Pancreas (tissue), 10 donors: ENCODE measurements around the gene AURKAIP1. TPM values are rescaled to one million over a fixed set of nuclear protein-coding genes. Genes with fewer than 3 reads are reported as not detected.
"Not testable (repeated sequence)": the region's sequence is repeated elsewhere in the genome, so short reads cannot be mapped to it uniquely, and the experiment has no call there.

ENCODE experiments used
- ATAC-seq, 4 donors: fragments of 200-7000 bp; cut with Tn5 transposase; one replicate each; pipeline versions ENCODE4 v1.8.0 to v1.9.1; 2020; ENCODE audit warnings: mild to moderate bottlenecking in 4 of 4, moderate library complexity in 4 of 4
- DNase-seq, 6 donors: peaks; one replicate each; pipeline ENCODE4 v3.0.0-alpha.2; 2020
- FAIRE-seq: peaks from 2 replicates; lab custom pipeline; 2012; peaks lifted over from hg19 to GRCh38; lab: Jason Lieb, UNC
- H3K27ac ChIP-seq, 4 donors: fragments of 200-600 bp; sonication (generic); 1 replicate in 3 of 4; 2 replicates in 1 of 4; pipeline versions ENCODE4 v1.5.0 to v1.8.0; 2020
- H3K27me3 ChIP-seq, 4 donors: fragments of 200-600 bp; one replicate each; pipeline ENCODE4 v1.8.0; 2021
- H3K36me3 ChIP-seq, 3 donors: fragments of 200-600 bp; sonication (generic) in 1 of 3; one replicate each; pipeline versions ENCODE4 v1.5.0 to v1.8.0; 2020 to 2021
- H3K4me1 ChIP-seq, 3 donors: fragments of 200-600 bp; one replicate each; pipeline ENCODE4 v1.8.0; 2021
- H3K4me3 ChIP-seq, 4 donors: fragments of 200-600 bp; sonication (generic) in 2 of 4; one replicate each; pipeline versions ENCODE4 v1.5.0 to v1.8.0; 2020 to 2021
- H3K9me3 ChIP-seq, 4 donors: fragments of 200-600 bp; one replicate each; pipeline ENCODE4 v1.8.0; 2021
- WGBS, 2 donors: extraction: QIAGEN DNeasy Blood & Tissue Kit; methylation state at CpG; one replicate each; pipeline ENCODE4 v1.1.7; 2013; 5-methylcytosine and 5-hydroxymethylcytosine counted together
- intact Hi-C, 3 donors: fragments of 100-400 bp; cut with DNase I; formaldehyde crosslinking; loops; one replicate each; pipeline versions ENCODE4 v1.11.1 to v1.14.2; 2022
- polyA plus RNA-seq, 2 donors: library from polyadenylated mRNA; stranded (reverse); fragments of 200-250 nt; gene quantifications; one replicate each; pipeline ENCODE4 v1.2.3, GENCODE V29; 2013
- total RNA-seq, 6 donors: library from RNA; stranded (reverse); fragmentation: NEBNext Ultra II Directional in 4 of 6; extraction: Animal tissue kit (Norgen Biotek cat#: 25700) in 4 of 6; gene quantifications; one replicate each; pipeline versions ENCODE4 v1.2.1 to v1.2.4, GENCODE V29; 2021 to 2023
- TF ChIP-seq, protein P1 (sequence below), 4 donors: fragments of 200-600 bp; sonication (generic) in 3 of 4; IDR thresholded peaks; one replicate each; pipeline versions ENCODE4 v1.5.0 to v1.8.0; 2021; ENCODE audit warnings: antibody characterized with exemption in 4 of 4
- donor health status: healthy with polysubstance abuse.
- donor health status: DM: no; HTN: no; CAD: no; lungs with moderate emphysema.
- donor health status: DM: no; HTN: no; CAD: no.
- donor health status: control.
- donor health status: control.
- donor health status: Bipolar disorder and iron deficiency.
- donor health status: DM: yes; HTN: yes; CAD: no.
- donor health status: DM: no; HTN: no; CAD: no.
- donor health status: DM: no; HTN: no; CAD: no.
- donor health status: DM: yes; HTN: yes; CAD: no.

Gene AURKAIP1
- total and polyA plus RNA-seq, 8 donors = 52.8 to 161 (median 64.9) TPM

DNA sequence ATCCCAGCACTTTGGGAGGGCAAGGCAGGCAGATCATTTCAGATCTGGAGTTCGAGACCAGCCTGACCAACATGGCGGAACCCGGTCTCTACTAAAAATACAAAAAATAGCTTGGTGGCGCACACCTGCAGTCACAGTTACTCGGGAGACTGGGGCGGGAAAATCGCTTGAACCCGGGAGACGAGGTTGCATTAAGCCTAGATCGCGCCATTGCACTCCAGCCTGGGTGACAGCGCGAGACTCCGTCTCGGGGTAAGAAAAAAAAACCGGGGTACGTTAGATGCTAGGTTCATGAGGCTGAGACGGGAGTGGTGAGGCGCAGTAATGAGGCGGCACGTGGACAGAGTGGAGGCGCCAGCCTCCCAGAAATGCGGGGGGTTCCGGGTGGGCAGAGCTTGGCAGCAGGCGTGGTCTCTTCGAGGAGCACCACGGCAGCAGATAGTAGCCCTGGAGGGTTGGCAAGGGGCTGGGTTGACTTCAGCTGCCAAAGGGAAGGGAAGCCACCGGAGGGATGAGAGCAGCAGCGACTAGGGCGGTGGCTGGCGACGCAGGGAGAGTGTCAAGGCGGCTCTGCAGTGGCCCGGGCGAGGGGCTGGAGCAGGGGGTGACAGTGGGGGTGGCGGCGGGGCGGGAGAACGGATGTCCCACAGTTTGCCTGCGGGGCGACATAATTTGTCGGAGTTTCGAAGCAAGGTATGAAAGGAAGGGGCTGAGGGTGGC lies 31.3 kb upstream of the AURKAIP1 start:
- Histone ChIP-seq H3K4me1 (peaks cover 14 to 20% (median 15%) of the 10 kb centered on the region in 3 donors), H3K36me3 (peaks cover 0 to 14% (median 13%) of the 10 kb centered on the region in 3 donors), H3K9me3 (no peaks in the 10 kb centered on the region), H3K4me3 (peak overlapping the region; percentile 84 to 99 (median 98)), H3K27ac (peak overlapping the region in 2 of 4 donors; percentile 66 to 69), H3K27me3 (no peaks in the 10 kb centered on the region)
- 33 to 39% methylated on average over 43 of the region's 43 CpGs for WGBS, 2 donors
- TF ChIP-seq, protein P1, sequence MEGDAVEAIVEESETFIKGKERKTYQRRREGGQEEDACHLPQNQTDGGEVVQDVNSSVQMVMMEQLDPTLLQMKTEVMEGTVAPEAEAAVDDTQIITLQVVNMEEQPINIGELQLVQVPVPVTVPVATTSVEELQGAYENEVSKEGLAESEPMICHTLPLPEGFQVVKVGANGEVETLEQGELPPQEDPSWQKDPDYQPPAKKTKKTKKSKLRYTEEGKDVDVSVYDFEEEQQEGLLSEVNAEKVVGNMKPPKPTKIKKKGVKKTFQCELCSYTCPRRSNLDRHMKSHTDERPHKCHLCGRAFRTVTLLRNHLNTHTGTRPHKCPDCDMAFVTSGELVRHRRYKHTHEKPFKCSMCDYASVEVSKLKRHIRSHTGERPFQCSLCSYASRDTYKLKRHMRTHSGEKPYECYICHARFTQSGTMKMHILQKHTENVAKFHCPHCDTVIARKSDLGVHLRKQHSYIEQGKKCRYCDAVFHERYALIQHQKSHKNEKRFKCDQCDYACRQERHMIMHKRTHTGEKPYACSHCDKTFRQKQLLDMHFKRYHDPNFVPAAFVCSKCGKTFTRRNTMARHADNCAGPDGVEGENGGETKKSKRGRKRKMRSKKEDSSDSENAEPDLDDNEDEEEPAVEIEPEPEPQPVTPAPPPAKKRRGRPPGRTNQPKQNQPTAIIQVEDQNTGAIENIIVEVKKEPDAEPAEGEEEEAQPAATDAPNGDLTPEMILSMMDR (IDR thresholded peaks at IDR 0.05) = no peak
- peak in 2 of 6 donors; percentile 13 to 61 for DNase-seq
- intact Hi-C loops = no loop called here
- ATAC-seq = peak in 1 of 4 donors; percentile 1
- no peak for FAIRE-seq

DNA sequence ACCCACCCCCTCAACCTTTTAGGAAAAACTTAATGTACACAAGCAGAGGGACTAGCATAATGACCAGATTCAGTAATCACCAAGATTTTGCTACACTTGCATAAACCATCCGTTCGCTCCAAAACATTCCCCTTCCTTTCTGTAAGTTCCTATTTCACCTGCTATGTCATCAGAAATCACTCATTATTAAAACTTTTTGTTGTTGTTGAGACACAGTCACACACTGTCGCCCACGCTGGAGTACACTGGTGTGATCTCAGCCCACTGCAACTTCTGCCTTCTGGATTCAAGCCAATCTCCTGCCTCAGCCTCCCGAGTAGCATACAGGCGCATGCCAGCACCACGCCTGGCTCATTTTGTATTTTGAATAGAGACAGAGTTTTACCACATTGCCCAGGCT lies 28.6 kb upstream of the AURKAIP1 start:
- peaks cover 15 to 29% (median 23%) of the 10 kb centered on the region in 3 donors for H3K4me1 ChIP-seq
- intact Hi-C loops = loop anchor here in 2 of 3 donors (5.0 kb wide), 2 partner anchors 34 to 39 kb away; partner anchors contain the start of gene VWA1 (in 1 of the 2)
- no peak for FAIRE-seq

DNA sequence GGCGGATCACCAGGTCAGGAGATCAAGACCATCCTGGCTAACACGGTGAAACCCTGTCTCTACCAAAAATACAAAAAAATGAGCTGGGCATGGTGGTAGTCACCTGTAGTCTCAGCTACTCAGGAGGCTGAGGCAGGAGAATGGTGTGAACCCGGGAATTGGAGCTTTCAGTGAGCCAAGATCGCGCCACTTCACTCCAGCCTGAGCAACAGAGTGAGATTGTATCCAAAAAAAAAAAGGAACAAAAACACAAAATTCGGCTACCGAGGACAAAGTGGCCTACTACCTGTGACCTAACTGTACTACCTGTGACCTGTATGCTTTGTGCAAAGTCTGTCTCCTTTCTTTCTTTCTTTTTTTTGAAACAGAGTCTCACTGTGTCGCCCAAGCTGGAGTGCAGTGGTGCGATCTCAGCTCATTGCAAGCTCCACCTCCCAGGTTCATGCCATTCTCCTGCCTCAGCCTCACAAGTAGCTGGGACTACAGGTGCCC lies 27.9 kb upstream of the AURKAIP1 start:
- not testable (repeated sequence) for H3K27me3 ChIP-seq, H3K27ac ChIP-seq, FAIRE-seq, DNase-seq, ATAC-seq, H3K4me3 ChIP-seq, H3K9me3 ChIP-seq
- intact Hi-C loops = loop anchor here in 2 of 3 donors (5.0 kb wide), 2 partner anchors 34 to 39 kb away; partner anchors contain the start of gene VWA1 (in 1 of the 2)
- WGBS, 2 donors = 89% methylated on average over 9 of the region's 9 CpGs
- Histone ChIP-seq H3K36me3 (peaks cover 0 to 14% (median 13%) of the 10 kb centered on the region in 3 donors), H3K4me1 (peaks cover 11 to 26% (median 19%) of the 10 kb centered on the region in 3 donors)

More for the DNA sequence above, 28.6 kb upstream of the AURKAIP1 start:
- no peaks in the 10 kb centered on the region for H3K9me3 ChIP-seq
- TF ChIP-seq, protein P1 (IDR thresholded peaks at IDR 0.05) = no peak
- no peak overlapping the region for H3K4me3 ChIP-seq
- H3K36me3 ChIP-seq = peaks cover 0 to 14% (median 13%) of the 10 kb centered on the region in 3 donors
- DNase-seq = peak in 1 of 6 donors; percentile 26
- WGBS, 2 donors = 84 to 88% methylated on average over 7 of the region's 7 CpGs
- no peak for ATAC-seq
- H3K27me3 ChIP-seq = no peaks in the 10 kb centered on the region
- H3K27ac ChIP-seq = no peak overlapping the region

DNA sequence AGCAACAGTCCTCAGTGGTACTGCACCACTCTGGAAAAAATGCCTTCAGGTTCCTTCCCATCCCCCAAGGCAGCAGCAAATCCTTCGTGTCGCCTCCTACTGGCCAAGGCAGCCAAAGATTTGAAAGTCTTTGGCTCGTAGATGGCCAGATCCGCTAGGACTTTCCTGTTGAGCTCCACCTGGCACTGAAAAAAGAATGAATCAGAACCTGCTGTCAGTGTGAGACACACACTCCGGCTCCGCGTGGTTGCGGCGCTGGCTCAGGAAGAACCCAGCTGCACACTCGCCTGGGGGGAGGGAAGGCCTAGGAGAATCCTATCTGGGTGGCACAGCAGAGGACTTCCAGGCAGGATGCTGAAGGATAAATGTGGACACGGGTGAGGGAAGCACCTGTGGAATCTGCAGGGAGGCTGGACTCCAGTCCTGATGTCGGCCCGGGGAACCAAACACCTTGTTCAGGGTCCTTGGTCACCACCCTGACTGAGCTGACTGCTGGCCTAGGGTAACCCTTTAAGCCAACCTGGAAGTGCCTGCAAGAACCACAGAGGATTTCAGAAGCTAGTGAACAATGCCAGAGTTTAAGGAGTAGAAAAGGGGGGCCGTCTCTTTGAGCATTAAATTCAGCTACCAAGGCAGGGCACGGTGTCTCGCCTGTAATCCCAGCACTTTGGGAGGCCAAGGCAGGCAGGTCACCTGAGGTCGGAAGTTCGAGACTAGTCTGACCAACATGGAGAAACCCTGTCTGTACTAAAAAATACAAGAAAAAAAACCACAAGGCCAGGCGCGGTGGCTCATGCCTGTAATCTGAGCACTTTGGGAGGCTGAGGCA lies 27.3 kb upstream of the AURKAIP1 start:
- Histone ChIP-seq H3K9me3 (no peaks in the 10 kb centered on the region), H3K27me3 (no peaks in the 10 kb centered on the region), H3K4me3 (no peak overlapping the region), H3K4me1 (peaks cover 12 to 30% (median 23%) of the 10 kb centered on the region in 3 donors), H3K27ac (no peak overlapping the region), H3K36me3 (peaks cover 0 to 17% (median 16%) of the 10 kb centered on the region in 3 donors)
- TF ChIP-seq, protein P1 (IDR thresholded peaks at IDR 0.05) = peak in 3 of 4 donors; percentile 15 to 24 (median 21)
- DNase-seq = peak in 3 of 6 donors; percentile 43 to 54 (median 50)
- intact Hi-C loops = loop anchor here in 2 of 3 donors (5.0 kb wide), 2 partner anchors 35 to 40 kb away; partner anchors contain the start of gene VWA1 (in 1 of the 2)
- WGBS, 2 donors = 60 to 62% methylated on average over 20 of the region's 20 CpGs
- ATAC-seq = no peak
- no peak for FAIRE-seq
